Fibroblast of skin of left quadriceps (primary cell): ENCODE measurements around the gene BRSK1.
"Not testable (repeated sequence)": the region's sequence is repeated elsewhere in the genome, so short reads cannot be mapped to it uniquely, and the experiment has no call there.

Experiments used
- DNase-seq, 2 experiments: peaks; one replicate each; pipeline ENCODE4 v3.0.0-alpha.2; 2013; ENCODE audit warnings: low read depth in 2 of 2

BRSK1 gene

GRCh38 chr19:55328774-55329318 is 45.0 kb downstream of the BRSK1 start:
- DNase-seq: not testable (repeated sequence)

- peak in 1 of 2 experiments; percentile 8 for DNase-seq
Measured at GRCh38 chr19:55329791-55330190, 46.0 kb downstream of the BRSK1 start.

- no peak for DNase-seq
Measured at GRCh38 chr19:55333870-55334269, 50.1 kb downstream of the BRSK1 start.

GRCh38 chr19:55336101-55336500 is 52.3 kb downstream of the BRSK1 start:
- DNase-seq: no peak

- DNase-seq: peak; percentile 100
Measured at GRCh38 chr19:55339105-55339888, 55.5 kb downstream of the BRSK1 start, which contains the start of gene KMT5C. Gene KMT5C (plus strand): TSS chr19:55339876. CDS start chr19:55341937, 2,061 bp downstream.

DNA sequence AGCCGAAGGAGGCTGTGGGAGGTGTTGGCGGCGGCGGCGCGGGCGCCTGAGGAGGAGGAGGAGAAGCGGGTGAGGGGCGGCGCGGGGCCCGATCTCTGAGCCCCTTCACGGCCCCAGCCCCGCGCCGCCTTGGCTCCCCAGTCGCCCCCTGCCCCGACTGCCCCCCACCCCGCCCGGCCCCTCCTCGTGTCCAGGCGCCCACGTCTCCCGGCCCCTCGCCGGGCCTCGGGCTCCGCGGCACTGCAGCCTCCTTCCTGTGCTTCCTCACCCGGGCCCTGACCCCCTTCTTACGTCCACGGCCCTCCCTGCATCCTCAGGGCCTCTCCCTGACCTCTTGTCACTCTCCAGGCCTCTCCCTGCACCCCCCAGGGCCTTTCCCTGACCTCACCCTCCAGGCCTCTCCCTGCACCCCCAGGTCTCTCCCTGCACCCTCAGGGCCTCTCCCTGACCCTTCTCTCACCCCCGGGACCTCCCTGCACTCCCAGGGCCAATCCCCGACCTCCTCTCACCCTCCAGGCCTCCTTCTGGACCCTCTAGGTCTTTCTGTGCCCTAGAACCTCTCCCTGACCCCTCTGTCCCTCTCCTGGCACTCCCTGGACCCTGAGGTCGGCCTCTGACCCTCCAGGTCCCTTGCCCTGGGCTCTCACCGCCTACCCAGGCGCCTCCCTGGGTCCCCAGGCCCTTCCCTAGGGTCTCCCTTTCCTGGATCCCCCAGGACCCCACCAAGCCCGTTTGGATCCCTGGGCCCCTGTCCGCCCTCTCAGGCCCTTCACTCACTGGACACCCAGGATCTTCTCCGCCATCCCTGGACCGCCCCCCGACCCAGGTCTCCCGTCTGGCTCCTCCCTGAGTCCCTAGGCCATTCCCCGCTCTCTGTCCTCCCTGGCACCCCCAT is 56.3 kb downstream of the BRSK1 start:
- no peak for DNase-seq

GRCh38 chr19:55340784-55341147 is 57.0 kb downstream of the BRSK1 start:
- no peak for DNase-seq

DNA sequence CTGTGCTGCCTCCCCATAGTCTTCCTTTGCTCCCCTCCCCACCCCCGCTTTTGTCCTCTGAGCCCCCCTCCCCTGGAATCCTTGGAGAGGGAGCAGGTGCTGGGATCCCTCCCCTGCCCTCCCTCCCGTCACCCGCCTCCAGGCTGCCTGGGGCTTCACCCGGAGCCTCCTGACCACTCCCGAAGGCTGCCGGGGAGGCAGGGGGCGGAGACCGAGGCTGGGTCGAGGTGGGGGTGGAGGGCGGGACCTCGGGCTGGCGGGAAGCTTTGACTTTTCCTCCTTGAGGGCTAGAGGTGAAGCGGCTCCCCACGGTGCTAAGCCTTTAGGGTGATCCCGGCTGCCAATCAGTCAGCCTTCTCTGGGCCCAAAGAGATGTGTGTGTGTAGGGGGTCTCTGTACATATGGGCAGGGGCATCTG is 57.4 kb downstream of the BRSK1 start:
- no peak for DNase-seq

- DNase-seq: no peak
Measured at GRCh38 chr19:55341595-55342531, 58.1 kb downstream of the BRSK1 start.

DNA sequence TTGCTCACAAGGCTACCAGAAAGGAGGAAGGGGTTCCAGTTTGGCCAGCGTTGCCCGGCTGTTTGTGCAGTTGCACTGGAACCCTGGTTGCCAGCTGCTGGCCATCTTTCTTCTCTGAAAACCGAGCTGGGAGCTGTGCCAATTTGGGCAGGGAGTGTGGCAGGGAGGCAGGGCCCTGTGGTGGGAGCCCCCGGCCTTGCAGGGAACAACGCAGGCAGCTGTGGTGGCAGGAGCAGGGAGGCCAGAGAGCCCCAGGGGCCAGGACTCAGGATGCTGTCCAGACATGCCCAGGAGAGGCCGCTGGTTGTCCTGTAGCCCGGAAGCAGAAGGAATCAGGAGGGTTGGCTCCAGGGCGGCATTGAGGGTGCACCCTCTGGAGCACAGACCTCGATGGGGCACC is 60.6 kb downstream of the BRSK1 start:
- no peak for DNase-seq

DNA sequence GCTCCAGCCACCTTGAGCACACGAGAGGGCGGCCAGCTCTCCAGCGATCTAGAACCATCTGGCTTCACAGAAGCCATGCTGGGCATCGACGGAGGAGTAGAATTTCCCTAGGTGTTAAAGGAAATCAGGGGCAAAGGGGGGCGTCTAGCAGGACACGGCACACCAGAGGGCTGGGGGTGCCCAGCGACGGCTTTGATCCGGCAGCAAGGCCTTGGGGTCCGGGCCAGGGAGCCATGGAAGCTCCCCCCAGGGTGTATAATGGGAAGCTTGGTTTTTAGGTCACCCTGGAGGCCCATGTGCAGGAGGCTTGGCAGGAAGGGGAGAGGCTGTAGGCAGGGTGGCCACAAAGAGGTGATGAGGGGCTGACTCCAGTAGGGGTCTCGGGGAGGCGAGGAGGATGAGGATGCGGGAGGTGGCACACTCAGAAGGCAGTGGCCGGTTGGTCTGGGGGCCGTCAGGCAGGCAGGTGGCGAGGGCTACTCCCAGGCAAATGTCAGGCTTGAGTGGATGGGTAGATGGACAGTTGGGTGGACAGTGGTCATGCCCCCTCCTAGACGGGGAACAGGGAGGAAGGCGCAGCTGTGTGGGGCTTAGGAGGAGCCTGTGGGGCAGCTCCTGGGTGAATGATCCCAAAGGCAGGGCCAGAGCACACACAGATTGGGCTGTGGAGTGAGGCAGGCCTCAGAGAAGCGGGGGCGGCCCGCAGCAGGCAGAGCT is 61.5 kb downstream of the BRSK1 start:
- DNase-seq: no peak

DNA sequence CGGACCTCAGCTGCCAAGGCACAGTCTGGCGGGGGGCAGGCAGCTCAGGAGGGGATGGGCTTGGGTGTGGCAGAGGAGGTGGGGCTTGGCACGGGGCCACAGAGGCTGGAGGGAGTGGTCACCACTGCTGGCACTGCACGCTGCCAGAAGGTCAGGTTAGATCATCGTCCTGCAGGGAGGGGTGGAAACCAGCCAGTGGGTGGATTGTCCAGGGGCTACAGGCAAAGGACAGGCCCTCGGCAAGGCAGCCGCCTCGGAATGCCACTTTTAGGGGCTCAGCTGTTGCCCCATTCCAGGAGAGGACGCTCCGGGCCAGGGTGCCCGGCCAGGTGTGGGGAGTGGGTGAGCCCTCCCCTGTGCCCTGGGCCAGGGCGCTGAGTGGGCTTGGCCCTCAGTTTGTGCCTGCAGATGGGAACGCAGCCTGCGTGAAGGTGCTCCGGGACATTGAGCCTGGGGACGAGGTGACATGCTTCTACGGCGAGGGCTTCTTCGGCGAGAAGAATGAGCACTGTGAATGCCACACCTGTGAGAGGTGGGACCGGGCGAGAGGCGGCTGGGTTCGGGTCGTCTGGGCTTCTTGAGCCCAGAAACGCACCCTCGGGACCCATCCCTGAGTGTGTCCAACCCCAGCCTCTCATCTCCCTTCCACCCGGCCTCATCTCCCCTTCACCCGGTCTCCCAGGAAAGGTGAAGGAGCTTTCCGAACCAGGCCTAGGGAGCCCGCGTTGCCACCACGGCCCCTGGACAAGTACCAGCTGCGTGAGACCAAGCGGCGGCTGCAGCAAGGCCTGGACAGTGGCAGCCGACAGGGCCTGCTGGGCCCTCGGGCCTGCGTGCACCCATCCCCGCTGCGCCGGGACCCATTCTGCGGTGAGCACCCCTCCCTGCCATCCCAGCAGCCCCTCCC is 62.3 kb downstream of the BRSK1 start:
- no peak for DNase-seq

DNA sequence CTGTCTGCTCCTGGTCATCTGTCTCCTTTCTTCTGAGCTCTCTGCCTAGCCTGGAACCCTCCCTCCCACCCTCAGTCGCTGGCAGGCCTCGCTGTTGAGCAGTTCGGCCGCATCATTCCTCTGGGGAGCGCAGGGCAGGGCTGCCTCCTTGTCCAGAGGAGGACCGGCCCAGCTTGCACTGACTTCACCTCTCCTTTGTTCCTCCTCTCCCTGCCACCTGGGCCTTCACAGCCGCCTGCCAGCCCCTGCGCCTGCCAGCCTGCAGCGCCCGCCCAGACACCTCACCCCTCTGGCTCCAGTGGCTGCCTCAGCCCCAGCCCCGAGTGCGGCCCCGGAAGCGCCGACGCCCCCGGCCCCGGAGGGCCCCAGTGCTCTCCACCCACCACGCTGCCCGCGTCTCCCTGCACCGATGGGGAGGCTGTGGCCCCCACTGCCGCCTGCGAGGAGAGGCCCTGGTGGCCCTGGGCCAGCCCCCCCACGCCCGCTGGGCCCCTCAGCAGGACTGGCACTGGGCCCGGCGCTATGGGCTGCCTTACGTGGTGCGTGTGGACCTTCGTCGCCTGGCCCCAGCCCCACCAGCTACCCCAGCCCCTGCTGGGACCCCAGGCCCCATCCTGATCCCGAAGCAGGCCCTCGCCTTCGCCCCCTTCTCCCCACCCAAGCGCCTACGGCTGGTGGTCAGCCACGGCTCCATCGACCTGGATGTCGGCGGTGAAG is 63.1 kb downstream of the BRSK1 start:
- DNase-seq: no peak

DNA sequence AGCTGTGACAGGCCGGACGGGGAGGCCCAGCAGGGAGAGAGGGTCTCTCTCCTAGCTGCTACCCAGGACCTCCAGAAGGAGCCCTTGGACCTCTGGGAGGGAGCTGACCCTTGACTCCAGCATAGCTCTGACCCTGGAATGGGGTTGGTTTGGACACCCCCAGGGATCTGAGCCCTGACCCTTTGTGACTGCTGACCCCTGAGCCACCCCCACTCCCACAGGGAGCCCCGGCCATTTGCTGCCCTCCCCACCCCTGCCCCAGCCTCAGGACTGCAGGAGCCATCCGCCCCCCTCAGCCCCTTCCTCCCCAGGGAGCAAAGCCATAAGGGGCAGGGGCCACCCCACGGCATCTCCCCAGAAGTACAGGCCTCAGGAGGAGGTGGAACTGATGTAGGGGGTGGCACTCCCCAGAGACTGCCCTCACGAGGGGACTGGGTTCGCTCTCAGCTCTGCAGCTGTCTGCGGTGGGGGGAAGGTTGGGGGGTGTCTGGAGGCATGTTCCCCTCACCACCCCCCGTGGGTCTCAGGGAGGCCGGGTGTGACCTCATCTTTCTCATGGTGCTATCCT is 63.7 kb downstream of the BRSK1 start:
- DNase-seq: no peak

DNA sequence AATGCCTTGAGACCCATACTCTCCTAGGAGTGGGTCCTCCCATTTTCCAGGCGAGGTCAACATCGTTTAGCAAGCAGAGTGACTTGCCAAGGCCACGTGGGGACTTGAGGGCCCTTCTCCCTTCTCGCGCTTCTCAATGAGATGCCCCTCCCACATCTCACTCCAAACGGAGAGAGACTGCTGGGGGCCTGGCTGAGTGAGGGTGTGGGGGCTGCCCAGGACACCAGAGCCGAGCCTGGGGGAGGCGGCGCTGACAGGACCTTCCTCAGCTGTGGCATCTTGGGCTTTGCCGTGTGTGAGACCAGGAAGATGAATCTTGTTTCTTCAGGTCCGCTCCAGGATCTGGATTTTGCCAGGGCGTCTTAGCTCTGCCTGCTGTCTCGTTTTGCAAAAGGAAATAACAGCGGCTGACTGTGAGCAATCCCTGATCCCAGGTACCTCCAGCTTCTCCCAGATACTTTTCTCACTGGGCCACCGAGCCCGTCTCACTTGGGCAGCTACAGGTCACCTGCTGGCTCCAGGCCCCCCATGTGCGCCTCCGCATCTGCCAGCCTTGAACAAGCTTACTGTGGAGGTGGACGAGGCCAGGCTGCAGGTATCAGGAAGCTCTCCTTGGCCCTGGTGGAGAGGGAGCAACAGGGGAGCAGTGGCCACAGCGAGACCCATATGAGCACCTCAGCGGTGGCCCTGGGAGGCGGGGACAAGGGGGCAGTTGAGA is 64.7 kb downstream of the BRSK1 start:
- no peak for DNase-seq

GRCh38 chr19:55350620-55351315 is 67.0 kb downstream of the BRSK1 start:
- DNase-seq: no peak

GRCh38 chr19:55352040-55352439 is 68.2 kb downstream of the BRSK1 start:
- no peak for DNase-seq
